GM18858 (cell line): ENCODE measurements around the gene CACNA1B.
"Not testable (repeated sequence)": the region's sequence is repeated elsewhere in the genome, so short reads cannot be mapped to it uniquely, and the experiment has no call there.

ENCODE experiments used
- ATAC-seq: cut with Tn5 transposase; IDR thresholded peaks from one replicate; pipeline ENCODE4 v1.9.1; 2021; ENCODE audit not compliant: unreplicated experiment

CACNA1B gene

GRCh38 chr9:138126090-138126857, 248.7 kb downstream of the CACNA1B start:
- not testable (repeated sequence) for ATAC-seq

DNA sequence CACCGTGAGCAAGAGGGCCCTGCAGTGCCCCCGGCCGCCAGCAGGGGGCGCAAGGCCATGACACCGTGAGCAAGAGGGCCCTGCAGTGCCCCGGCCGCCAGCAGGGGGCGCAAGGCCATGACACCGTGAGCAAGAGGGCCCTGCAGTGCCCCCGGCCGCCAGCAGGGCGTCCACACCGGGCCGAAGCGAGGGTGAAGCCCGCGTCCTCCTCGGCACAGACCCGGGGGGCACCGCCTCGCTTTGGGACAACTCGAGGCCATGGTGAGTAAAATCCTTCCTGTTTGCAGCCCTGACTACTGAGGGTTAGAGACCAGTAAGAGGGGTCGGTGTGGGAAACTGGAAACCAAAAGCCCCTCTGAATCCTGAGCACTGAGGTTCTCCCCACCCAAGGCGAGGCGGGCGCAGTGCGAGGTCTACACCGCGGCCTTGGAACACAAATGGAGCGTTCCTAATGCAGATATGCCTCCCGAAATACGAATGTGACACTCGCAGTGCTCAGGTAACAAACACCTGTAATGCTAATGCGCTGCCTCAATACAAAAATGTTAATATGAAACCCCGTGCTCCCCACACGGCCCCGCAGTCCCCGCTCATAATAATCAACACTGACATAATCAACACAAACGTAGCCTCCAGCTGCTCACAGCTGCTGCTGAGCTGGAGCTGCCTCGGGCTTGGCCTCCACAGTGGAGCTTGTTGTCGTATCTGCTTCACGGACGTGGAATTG, 249.4 kb downstream of the CACNA1B start:
- ATAC-seq: not testable (repeated sequence)

- not testable (repeated sequence) for ATAC-seq
Observed at GRCh38 chr9:138128027-138128426, 250.4 kb downstream of the CACNA1B start.

DNA sequence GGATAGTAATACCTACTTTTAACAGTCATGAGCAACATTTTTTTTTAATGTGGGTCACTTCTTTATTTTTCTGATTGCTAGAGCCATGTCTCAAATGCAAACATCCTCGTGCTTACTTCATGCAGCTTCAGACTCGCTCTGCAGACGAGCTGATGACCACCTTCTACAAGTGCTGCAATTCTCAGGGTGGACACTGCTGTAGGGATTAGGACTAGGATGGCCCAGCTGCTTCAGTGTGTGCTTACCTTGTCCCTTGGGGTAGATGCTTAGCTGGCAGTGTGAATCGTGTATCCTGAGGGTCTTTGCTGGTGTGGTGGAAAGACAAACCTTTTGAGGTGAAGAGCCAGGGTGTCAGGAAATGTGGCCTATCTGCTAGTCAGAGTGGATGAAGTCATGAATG, 251.7 kb downstream of the CACNA1B start:
- not testable (repeated sequence) for ATAC-seq

GRCh38 chr9:138132946-138133705, 255.5 kb downstream of the CACNA1B start:
- ATAC-seq: not testable (repeated sequence)

GRCh38 chr9:138134581-138134980, 257.0 kb downstream of the CACNA1B start:
- not testable (repeated sequence) for ATAC-seq

DNA sequence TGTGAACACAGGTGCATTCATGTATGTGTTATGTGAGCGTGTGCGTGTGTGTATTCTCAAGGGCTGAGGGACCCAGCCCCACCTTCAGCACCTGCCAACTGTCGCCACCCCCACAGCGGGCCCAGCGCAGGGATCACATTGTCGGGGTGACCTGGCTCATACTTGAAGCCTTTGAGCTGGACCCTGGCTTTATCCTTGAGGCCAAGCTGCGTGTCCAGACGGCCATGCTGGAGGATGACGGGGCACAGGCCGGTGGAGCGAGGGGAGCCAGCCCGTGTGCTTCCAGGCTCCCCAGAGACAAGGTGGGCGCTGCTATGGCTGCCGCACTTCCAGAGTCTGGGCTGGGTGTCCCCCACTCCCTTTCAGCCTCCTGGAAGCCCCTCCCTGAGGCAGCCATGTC, 261.5 kb downstream of the CACNA1B start:
- ATAC-seq: not testable (repeated sequence)

DNA sequence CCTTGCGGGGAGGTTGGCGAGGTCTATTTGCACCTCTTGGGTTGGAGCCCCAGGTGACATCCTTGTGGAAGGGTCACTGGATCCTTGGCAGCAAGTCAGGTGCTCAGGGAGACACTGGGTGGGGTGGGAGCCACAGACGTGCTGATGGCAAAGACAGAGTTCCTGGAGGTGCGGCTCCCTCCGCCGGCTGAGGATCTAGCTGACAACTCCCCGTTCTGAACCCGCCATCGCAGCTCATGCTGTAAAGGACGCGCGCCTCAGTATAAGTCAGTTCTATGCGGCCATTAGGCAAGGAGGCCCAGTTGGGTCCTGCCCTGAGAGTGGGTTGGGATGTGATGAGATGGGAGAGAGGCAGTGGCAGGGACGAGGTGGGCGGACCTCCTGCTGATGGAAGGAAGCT, 263.4 kb downstream of the CACNA1B start:
- not testable (repeated sequence) for ATAC-seq

GRCh38 chr9:138142528-138143244, 265.1 kb downstream of the CACNA1B start:
- not testable (repeated sequence) for ATAC-seq

GRCh38 chr9:138143491-138143890, 265.9 kb downstream of the CACNA1B start:
- not testable (repeated sequence) for ATAC-seq

DNA sequence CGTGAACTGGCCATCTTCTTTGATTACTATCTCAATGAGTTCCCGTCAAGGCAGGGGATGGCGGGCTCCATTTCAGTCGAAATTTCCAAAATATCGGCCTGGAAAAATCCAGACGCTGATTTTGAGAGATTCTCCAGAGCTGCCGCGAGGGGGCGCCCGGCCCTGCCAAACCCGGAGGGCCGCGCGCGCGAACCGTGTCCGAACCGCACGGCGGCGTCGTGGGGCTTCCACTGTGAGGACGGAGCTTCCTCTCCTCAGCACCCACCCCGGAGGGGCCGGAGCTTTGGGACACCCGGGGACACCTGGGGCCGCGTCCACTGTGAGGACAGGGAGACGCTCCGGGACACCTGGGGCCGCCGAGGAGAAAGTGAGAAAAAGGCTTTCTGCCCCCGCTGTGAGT, 270.0 kb downstream of the CACNA1B start:
- not testable (repeated sequence) for ATAC-seq

DNA sequence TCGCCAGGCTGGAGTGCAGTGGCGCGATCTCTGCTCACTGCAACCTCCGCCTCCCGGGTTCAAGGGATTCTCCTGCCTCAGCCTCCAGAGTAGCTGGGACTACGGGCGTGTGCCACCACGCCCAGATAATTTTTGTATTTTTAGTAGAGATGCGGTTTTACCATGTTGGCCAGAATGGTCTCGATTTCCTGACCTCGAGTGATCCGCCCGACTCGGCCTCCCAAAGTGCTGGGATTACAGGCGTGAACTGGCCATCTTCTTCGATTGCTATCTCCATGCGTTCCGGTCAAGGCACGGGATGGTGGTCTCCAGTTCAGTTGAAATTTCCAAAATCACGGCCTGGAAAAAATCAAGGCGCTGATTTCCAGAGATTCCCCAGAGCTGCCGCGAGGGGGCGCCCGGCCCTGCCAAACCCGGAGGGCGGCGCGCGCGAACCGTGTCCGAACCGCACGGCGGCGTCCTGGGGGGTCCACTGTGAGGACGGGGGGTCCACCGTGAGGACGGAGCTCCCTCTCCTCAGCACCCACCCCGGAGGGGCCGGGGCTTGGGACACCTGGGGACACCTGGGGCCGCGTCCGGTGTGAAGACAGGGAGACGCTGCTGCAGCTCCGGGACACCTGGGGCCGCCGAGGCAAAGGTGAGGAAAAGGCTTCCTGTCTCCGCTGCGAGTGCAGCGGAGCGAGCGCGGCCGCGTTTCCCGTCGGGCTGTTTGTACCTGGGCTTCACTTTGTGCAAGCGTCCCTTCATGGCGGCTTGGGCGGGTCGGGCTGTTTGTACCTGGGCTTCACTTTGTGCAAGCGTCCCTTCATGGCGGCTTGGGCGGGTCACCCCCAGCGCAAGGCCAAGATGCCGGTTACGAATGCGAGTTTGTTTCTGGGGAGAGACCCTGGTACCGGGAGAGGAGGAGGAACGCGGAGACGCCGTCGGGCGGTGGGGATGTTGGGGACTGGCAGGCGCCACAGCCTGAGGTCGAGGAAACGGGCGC, 272.4 kb downstream of the CACNA1B start:
- ATAC-seq: not testable (repeated sequence)

DNA sequence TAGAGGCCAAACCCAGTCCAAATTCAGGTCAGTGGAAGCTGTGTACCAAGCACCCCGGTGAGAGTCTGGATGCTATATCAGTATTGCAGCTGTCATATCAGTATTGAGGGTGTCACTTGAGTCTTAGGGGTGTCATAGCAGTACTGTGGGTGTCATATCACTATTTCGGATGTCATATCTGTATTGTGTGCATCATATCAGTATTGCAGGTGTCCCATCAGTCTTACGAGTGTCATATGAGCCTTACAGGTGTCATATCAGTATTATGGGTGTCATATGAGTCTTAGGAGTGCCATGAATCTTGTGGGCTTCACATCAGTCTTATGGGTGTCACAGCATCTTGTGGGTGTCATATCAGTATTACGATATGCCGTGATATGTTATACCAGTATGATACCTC, 278.2 kb downstream of the CACNA1B start:
- not testable (repeated sequence) for ATAC-seq

DNA sequence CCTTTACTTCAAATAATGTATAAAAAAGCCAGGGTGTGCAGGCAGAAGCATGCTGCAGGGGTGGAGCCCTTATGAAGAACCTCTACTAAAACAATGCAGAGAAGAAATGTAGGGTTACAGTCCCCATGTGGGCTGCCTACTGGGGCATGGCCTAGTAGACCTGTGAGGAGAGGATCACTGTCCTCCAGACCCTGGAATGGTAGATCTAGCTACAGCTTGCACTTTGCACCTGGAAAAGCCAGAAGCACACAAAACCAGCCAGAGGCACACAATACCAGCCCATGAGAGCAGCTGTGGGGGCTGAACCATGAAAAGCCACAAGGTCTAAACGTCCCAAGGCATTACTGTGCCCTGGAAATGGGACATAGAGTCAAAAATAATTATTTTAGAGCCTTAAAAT, 289.2 kb downstream of the CACNA1B start:
- ATAC-seq: not testable (repeated sequence)
